Erythroblast (primary cell): ENCODE data around the gene DOK5.

Source experiments
- DNase-seq, 2 experiments: peaks; one replicate each; lab custom pipeline; 2025; lab: John Stamatoyannopoulos, UW
- GATA1 ChIP-seq: IDR thresholded peaks from 2 replicates; pipeline ENCODE4 v1.6.1; 2011; ENCODE audit warnings: low read depth, mild to moderate bottlenecking, control low read depth, low read length, moderate library complexity
- POLR2A ChIP-seq: IDR thresholded peaks from 2 replicates; pipeline ENCODE4 v1.6.1; 2011; ENCODE audit warnings: mild to moderate bottlenecking, low read length

The DOK5 gene

DNA sequence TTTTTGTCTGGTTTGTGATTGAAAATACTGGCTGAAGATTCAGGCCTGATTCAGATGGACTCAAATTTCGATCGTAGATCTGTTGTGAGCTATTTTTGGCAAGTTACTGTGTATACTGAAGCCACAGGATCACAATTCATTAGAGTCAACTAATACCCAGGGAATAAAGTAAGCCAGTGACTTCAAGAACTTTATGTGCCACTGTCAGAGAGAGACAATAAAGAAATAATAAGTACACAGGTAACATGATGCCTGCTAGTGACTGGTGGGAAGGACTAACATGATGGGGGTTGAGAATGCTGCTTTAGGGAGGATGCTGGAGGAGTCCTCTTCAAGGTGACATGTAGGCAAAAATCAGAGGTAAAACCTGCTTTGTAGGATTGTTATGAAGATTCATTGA, 215.9 kb downstream of the DOK5 start:
- DNase-seq: no peak
- no peak for TF ChIP-seq GATA1
- TF ChIP-seq POLR2A: no peak

DNA sequence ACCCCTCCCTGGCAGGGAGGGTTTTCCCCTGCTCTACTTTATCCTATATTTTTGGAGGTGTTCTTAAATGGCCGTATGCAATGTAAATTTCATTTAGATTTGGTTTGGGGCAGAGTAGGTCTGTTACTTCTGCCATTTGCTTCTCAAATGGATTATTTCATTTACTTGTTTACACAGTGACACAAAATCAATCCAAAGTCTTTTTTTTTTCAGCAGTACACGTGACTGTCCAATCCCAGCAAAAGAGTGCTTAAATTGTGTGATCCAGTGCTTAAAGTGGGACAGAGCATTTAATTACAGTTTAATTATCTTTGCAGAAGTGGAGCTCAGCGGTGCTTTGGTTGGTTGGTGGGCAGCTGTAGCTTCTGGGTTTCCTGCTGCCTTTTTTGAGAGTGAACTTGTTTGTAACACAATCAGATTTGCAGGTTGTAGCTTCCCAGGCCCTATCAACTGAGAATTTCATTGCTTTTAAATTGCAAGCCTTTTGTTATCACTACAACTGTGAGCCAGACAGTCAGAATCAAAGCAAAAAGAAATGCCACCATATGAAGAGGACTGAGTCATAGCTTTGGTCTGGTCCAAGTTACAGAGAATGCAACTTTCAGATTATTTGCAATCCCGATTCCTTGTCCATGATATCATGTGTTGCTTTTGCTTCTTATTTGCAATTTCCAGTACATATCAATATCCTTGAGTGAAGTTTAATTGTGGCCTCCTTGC, 216.9 kb downstream of the DOK5 start:
- TF ChIP-seq POLR2A: no peak
- TF ChIP-seq GATA1: no peak

DNA sequence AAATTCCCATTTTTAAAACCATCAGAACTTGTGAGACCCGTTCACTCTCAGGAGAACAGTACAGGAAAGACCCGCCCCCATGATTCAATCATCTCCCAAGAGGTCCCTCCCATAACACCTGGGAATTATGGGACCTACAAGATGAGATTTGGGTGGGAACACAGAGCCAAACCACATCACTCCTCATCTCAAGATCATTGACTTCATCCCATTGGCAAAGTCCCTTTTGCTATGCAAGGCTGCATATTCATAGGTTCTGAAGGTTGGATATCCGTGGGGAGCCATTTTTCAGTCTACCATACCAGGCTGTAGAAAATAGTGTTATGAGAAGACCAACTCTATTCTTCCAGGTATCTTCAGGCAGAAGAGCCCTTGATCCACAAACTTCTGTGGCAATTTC, 219.1 kb downstream of the DOK5 start:
- no peak for DNase-seq
- TF ChIP-seq GATA1 (no peak), POLR2A (no peak)

More for the DNA sequence above, 216.9 kb downstream of the DOK5 start:
- no peak for DNase-seq

DNA sequence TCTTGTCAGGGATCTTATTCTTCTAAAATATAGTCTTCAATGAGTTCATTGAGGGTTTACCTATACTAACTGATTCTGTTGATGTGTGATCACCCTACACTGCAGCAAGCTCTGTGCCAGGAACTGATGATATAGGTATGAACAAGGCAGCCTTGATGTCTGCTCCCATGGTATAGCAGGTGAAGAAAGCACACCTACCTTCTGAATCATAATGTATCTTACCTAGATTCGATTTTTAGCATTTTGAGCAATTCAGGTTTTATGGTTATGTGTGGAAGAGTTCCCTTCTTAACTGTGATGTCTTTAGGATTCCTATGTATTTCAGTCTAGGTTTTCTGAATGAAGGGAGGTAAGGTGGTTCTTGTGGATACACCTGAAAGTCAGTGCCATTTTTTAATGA, 223.0 kb downstream of the DOK5 start:
- DNase-seq: no peak
- TF ChIP-seq POLR2A (no peak), GATA1 (no peak)
